ENCODE results near the gene DLG2.

DNA sequence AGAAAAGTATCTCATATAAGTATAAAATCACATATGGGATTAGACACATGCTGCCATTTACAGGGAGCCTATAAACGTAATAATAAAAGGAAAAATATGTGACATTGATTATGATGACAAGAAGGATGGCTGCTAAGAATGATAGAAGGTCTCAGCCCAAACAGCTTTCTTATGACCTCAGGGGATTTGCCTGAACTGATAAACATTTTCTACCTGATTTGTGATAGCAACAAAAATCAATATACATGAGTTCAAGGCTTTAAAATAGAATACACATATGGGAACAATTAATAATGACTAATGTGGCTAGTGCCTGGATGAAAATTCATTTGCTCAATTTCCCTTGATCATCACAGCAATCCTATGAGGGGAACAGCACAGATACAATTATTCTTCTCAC, 1704.2 kb downstream of the DLG2 start:
- TF ChIP-seq YY1 (IDR thresholded peaks at IDR 0.05; ENCODE audit: low read depth): no peak
- TF ChIP-seq, protein P1, sequence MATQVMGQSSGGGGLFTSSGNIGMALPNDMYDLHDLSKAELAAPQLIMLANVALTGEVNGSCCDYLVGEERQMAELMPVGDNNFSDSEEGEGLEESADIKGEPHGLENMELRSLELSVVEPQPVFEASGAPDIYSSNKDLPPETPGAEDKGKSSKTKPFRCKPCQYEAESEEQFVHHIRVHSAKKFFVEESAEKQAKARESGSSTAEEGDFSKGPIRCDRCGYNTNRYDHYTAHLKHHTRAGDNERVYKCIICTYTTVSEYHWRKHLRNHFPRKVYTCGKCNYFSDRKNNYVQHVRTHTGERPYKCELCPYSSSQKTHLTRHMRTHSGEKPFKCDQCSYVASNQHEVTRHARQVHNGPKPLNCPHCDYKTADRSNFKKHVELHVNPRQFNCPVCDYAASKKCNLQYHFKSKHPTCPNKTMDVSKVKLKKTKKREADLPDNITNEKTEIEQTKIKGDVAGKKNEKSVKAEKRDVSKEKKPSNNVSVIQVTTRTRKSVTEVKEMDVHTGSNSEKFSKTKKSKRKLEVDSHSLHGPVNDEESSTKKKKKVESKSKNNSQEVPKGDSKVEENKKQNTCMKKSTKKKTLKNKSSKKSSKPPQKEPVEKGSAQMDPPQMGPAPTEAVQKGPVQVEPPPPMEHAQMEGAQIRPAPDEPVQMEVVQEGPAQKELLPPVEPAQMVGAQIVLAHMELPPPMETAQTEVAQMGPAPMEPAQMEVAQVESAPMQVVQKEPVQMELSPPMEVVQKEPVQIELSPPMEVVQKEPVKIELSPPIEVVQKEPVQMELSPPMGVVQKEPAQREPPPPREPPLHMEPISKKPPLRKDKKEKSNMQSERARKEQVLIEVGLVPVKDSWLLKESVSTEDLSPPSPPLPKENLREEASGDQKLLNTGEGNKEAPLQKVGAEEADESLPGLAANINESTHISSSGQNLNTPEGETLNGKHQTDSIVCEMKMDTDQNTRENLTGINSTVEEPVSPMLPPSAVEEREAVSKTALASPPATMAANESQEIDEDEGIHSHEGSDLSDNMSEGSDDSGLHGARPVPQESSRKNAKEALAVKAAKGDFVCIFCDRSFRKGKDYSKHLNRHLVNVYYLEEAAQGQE (IDR thresholded peaks at IDR 0.05; ENCODE audit: low read depth): no peak
- TF ChIP-seq TAF1 (IDR thresholded peaks at IDR 0.05; ENCODE audit: low read depth): no peak
- no peak for TF ChIP-seq FOXM1 (IDR thresholded peaks at IDR 0.05; ENCODE audit: borderline replicate concordance, low read depth)
- no peak for TF ChIP-seq RAD21 (IDR thresholded peaks at IDR 0.05; ENCODE audit: low read depth)
- TF ChIP-seq, protein P2, sequence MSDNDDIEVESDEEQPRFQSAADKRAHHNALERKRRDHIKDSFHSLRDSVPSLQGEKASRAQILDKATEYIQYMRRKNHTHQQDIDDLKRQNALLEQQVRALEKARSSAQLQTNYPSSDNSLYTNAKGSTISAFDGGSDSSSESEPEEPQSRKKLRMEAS (IDR thresholded peaks at IDR 0.05): no peak
- no peak for TF ChIP-seq EP300 (IDR thresholded peaks at IDR 0.05; ENCODE audit: borderline replicate concordance)
- no peak for TF ChIP-seq TCF12 (IDR thresholded peaks at IDR 0.05; ENCODE audit: low read depth)
- no peak for TF ChIP-seq CEBPB (IDR thresholded peaks at IDR 0.05)
- TF ChIP-seq NFIC (IDR thresholded peaks at IDR 0.05): no peak
- no peak for TF ChIP-seq CREB1 (IDR thresholded peaks at IDR 0.05; ENCODE audit: low read depth)
- no peak for TF ChIP-seq EGR1 (IDR thresholded peaks at IDR 0.05)
- TF ChIP-seq, protein P3, sequence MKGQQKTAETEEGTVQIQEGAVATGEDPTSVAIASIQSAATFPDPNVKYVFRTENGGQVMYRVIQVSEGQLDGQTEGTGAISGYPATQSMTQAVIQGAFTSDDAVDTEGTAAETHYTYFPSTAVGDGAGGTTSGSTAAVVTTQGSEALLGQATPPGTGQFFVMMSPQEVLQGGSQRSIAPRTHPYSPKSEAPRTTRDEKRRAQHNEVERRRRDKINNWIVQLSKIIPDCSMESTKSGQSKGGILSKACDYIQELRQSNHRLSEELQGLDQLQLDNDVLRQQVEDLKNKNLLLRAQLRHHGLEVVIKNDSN (IDR thresholded peaks at IDR 0.05): no peak
- no peak for TF ChIP-seq ZBTB7A (IDR thresholded peaks at IDR 0.05; ENCODE audit: low read depth)
